MM.1S (cell line): Measurements from ENCODE around the gene POM121L2.

Experiments used
- DNase-seq: peaks from one replicate; pipeline ENCODE4 v3.0.0-alpha.2; 2015
- H2AFZ ChIP-seq: fragments of 300-600 bp; sonication (generic); 2 replicates; pipeline ENCODE4 v1.6.0; 2016; ENCODE audit warnings: antibody characterized with exemption, low read length
- H3F3A ChIP-seq: fragments of 300-600 bp; sonication (generic); 2 replicates; pipeline ENCODE4 v1.6.1; 2016; ENCODE audit warnings: mild to moderate bottlenecking, antibody characterized with exemption, low read length, moderate library complexity, mixed read lengths; ENCODE audit not compliant: insufficient read depth
- H3K27ac ChIP-seq: fragments of 300-600 bp; sonication (generic); 2 replicates; pipeline ENCODE4 v1.5.1; 2016; ENCODE audit warnings: mild to moderate bottlenecking, low read length
- H3K27me3 ChIP-seq: fragments of 300-600 bp; sonication (generic); replicated peaks from 2 replicates; pipeline ENCODE4 v1.6.0; 2016; ENCODE audit warnings: low read length; ENCODE audit not compliant: insufficient read depth
- H3K36me3 ChIP-seq: fragments of 300-600 bp; sonication (generic); replicated peaks from 2 replicates; pipeline ENCODE4 v1.6.1; 2016; ENCODE audit warnings: mild to moderate bottlenecking, low read length, mixed read lengths; ENCODE audit not compliant: insufficient read depth
- H3K4me1 ChIP-seq: fragments of 300-600 bp; sonication (generic); 2 replicates; pipeline ENCODE4 v1.6.1; 2016; ENCODE audit warnings: low read length, mixed read lengths
- H3K4me2 ChIP-seq: fragments of 300-600 bp; sonication (generic); 2 replicates; pipeline ENCODE4 v1.6.0; 2016; ENCODE audit warnings: low read depth, low read length
- H3K4me3 ChIP-seq: fragments of 300-600 bp; sonication (generic); 2 replicates; pipeline ENCODE4 v1.5.1; 2016; ENCODE audit warnings: low read length, mixed read lengths
- H3K79me2 ChIP-seq: fragments of 300-600 bp; sonication (generic); 2 replicates; pipeline ENCODE4 v1.6.1; 2016; ENCODE audit warnings: mixed run types, low read length, mixed read lengths
- H3K9ac ChIP-seq: fragments of 300-600 bp; sonication (generic); 2 replicates; pipeline ENCODE4 v1.6.1; 2016; ENCODE audit warnings: low read length, mixed read lengths
- H3K9me2 ChIP-seq: fragments of 300-600 bp; sonication (generic); replicated peaks from 2 replicates; pipeline ENCODE4 v1.6.1; 2016; ENCODE audit warnings: mild to moderate bottlenecking, low read length, mixed read lengths; ENCODE audit not compliant: insufficient read depth
- H3K9me3 ChIP-seq: fragments of 300-600 bp; sonication (generic); replicated peaks from 2 replicates; pipeline ENCODE4 v1.6.1; 2016; ENCODE audit warnings: mild to moderate bottlenecking, low read length, mixed read lengths; ENCODE audit not compliant: insufficient read depth
- H4K20me1 ChIP-seq: fragments of 300-600 bp; sonication (generic); 2 replicates; pipeline ENCODE4 v1.6.1; 2016; ENCODE audit warnings: mild to moderate bottlenecking, low read length, moderate library complexity, mixed read lengths; ENCODE audit not compliant: insufficient read depth
- EZH2 ChIP-seq: fragments of 300-600 bp; sonication (generic); optimal IDR thresholded peaks from 2 replicates; pipeline ENCODE3; 2017; ENCODE audit warnings: low read depth, mild to moderate bottlenecking, antibody characterized with exemption, low read length, mixed read lengths
- EZH2phosphoT487 ChIP-seq: fragments of 300-600 bp; sonication (generic); IDR thresholded peaks from 2 replicates; pipeline ENCODE4 v1.6.1; 2018; ENCODE audit warnings: antibody characterized with exemption, low read length
- TF ChIP-seq, protein P1 (sequence below): fragments of 300-600 bp; sonication (generic); IDR thresholded peaks from 2 replicates; pipeline ENCODE4 v1.5.1; 2016; ENCODE audit warnings: antibody characterized with exemption, low read length, mixed read lengths

Gene POM121L2

DNA sequence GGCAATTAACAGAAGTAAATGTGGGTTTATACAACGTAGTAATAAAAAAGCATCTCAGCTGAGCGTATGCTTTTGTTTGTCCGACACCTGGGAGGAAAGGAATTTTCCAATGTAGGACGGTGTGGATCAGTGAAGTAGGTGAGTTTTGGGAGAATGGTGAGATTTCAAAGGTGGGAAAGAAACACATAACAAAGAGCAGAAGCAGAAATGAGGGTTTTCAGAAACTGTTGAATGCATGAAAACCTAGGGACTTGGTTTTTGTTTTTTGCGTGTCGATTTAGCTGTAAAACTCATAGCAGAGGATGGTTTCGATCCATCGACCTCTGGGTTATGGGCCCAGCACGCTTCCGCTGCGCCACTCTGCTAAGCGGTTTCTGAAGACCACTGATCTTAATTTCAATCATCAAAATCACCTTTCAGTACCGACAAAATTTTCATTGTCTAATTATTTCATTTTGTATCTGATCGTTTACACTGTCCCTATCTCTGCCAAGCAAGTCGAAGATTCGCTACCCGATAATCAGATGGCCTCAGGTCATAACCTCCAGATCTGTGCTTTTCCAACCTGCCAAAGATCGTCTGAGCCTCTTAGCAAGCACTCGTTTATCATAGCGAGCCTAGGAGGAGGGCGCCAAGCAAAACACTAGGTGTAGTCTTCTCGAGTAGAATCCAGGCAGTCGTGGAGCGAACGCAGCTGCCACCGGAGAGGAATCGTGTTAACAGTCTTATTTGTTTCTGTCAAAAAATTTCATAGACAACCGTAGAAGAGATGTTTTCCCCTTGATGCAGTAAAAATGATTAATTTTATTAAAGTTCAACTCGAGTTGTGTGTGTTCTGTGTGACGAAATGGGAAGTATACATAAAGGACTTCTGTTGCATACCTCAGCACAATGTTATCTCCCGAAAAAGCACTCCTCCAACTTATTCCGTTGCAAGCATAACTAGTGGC, 20.9 kb upstream of the POM121L2 start:
- Histone ChIP-seq H3K4me2 (no peak overlapping the region), H3K4me3 (no peak overlapping the region), H4K20me1 (no peaks in the 10 kb centered on the region), H3K27me3 (no peaks in the 10 kb centered on the region), H3K4me1 (no peaks in the 10 kb centered on the region), H3K9me3 (no peaks in the 10 kb centered on the region), H3K27ac (no peak overlapping the region), H2AFZ (no peak overlapping the region), H3K9ac (no peak overlapping the region), H3F3A (no peaks in the 10 kb centered on the region), H3K79me2 (no peaks in the 10 kb centered on the region), H3K36me3 (no peaks in the 10 kb centered on the region), H3K9me2 (no peaks in the 10 kb centered on the region)
- DNase-seq = no peak
- TF ChIP-seq, protein P1, sequence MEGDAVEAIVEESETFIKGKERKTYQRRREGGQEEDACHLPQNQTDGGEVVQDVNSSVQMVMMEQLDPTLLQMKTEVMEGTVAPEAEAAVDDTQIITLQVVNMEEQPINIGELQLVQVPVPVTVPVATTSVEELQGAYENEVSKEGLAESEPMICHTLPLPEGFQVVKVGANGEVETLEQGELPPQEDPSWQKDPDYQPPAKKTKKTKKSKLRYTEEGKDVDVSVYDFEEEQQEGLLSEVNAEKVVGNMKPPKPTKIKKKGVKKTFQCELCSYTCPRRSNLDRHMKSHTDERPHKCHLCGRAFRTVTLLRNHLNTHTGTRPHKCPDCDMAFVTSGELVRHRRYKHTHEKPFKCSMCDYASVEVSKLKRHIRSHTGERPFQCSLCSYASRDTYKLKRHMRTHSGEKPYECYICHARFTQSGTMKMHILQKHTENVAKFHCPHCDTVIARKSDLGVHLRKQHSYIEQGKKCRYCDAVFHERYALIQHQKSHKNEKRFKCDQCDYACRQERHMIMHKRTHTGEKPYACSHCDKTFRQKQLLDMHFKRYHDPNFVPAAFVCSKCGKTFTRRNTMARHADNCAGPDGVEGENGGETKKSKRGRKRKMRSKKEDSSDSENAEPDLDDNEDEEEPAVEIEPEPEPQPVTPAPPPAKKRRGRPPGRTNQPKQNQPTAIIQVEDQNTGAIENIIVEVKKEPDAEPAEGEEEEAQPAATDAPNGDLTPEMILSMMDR = no peak
- no peak for TF ChIP-seq EZH2
- no peak for TF ChIP-seq EZH2phosphoT487

DNA sequence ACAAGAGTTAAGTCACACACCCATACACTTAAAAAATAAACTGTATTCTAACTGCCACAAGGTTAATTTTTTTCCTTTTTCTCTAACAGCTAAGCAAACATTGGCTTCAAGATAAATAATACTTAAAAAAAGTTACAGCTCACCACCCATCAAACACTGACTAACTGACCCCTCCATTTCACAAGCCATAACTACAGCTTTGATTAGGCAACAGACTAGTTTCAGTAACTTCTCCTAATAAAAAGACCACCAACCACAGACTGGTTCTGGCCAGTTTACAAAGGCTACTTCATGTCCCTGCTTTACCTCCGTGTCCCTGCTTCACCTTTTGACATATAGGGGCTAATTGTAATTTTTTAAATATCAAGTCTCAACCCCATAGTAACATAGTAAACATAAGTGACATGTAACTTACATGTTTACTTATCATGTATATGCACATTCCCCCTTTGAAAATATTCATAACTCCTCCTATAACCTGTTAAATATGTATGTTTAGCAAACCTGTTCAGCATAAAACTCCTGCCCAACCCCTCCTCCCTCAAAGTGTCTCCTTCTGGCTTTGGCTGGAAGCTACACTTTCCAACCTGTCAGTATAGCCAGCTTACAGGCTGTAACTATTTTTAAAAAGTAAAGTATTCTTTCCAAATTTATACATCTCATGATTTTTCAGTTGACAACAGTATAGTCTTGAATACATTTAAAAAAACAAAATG, 15.1 kb upstream of the POM121L2 start:
- no peak overlapping the region for H2AFZ ChIP-seq
- no peaks in the 10 kb centered on the region for H3K36me3 ChIP-seq
- DNase-seq = no peak

DNA sequence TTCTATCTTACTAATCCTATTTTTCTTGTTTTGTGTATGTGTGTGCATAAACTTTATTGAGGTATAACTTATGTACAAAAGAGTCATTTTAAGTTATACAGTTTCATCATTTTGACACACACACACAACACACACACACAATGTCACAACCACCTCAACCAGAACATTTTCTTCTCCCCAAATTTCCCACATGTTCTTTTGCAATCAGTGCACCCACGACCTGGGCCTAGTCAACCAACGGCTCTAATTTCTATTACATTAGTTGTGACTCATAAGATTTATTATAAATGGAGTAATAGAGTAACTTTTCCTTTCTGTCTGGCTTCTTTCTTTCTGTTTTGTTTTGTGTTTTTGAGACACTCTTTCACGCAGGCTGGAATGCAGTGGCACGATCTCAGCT, 9.8 kb upstream of the POM121L2 start:
- H3K4me1 ChIP-seq = no peaks in the 10 kb centered on the region
- H3K9me2 ChIP-seq = no peaks in the 10 kb centered on the region
- H3K27ac ChIP-seq = no peak overlapping the region
- H3K36me3 ChIP-seq = no peaks in the 10 kb centered on the region
- no peaks in the 10 kb centered on the region for H3K27me3 ChIP-seq
- no peak overlapping the region for H2AFZ ChIP-seq
- no peaks in the 10 kb centered on the region for H3F3A ChIP-seq
- no peak overlapping the region for H3K4me3 ChIP-seq
- H3K9me3 ChIP-seq = no peaks in the 10 kb centered on the region
- no peak overlapping the region for H3K9ac ChIP-seq
- no peaks in the 10 kb centered on the region for H3K79me2 ChIP-seq
- TF ChIP-seq, protein P1 = no peak
- TF ChIP-seq EZH2phosphoT487 (no peak), EZH2 (no peak)
- H4K20me1 ChIP-seq = no peaks in the 10 kb centered on the region
- DNase-seq = no peak
- H3K4me2 ChIP-seq = no peak overlapping the region

More for the DNA sequence above, 15.1 kb upstream of the POM121L2 start:
- Histone ChIP-seq H3K4me3 (no peak overlapping the region), H3F3A (no peaks in the 10 kb centered on the region), H3K79me2 (no peaks in the 10 kb centered on the region), H3K27ac (no peak overlapping the region), H3K9me3 (no peaks in the 10 kb centered on the region), H3K27me3 (no peaks in the 10 kb centered on the region), H3K4me1 (no peaks in the 10 kb centered on the region), H4K20me1 (no peaks in the 10 kb centered on the region), H3K4me2 (no peak overlapping the region), H3K9me2 (no peaks in the 10 kb centered on the region), H3K9ac (no peak overlapping the region)
- TF ChIP-seq, protein P1 = no peak
- no peak for TF ChIP-seq EZH2
- TF ChIP-seq EZH2phosphoT487 = no peak
